ENCODE data around the gene ACO2. TPM values are rescaled to one million over a fixed set of nuclear protein-coding genes. Genes with fewer than 3 reads are reported as not detected.
"Not testable (repeated sequence)": the region's sequence is repeated elsewhere in the genome, so short reads cannot be mapped to it uniquely, and the experiment has no call there.

ACO2 gene
- total RNA-seq, 2 donors from 2014 or later: 100 to 177 TPM

- no peaks in the 10 kb centered on the region for H3K27me3 ChIP-seq (replicated peaks; ENCODE audit: insufficient read depth)
- H3K27ac ChIP-seq: no peak overlapping the region
- DNase-seq (ENCODE audit: low spot score): no peak
- H3K4me3 ChIP-seq: no peak overlapping the region
- H3K9me3 ChIP-seq: no peaks in the 10 kb centered on the region
- TF ChIP-seq, protein P1, sequence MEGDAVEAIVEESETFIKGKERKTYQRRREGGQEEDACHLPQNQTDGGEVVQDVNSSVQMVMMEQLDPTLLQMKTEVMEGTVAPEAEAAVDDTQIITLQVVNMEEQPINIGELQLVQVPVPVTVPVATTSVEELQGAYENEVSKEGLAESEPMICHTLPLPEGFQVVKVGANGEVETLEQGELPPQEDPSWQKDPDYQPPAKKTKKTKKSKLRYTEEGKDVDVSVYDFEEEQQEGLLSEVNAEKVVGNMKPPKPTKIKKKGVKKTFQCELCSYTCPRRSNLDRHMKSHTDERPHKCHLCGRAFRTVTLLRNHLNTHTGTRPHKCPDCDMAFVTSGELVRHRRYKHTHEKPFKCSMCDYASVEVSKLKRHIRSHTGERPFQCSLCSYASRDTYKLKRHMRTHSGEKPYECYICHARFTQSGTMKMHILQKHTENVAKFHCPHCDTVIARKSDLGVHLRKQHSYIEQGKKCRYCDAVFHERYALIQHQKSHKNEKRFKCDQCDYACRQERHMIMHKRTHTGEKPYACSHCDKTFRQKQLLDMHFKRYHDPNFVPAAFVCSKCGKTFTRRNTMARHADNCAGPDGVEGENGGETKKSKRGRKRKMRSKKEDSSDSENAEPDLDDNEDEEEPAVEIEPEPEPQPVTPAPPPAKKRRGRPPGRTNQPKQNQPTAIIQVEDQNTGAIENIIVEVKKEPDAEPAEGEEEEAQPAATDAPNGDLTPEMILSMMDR (IDR thresholded peaks at IDR 0.05): no peak
- TF ChIP-seq POLR2AphosphoS5 (IDR thresholded peaks at IDR 0.05): no peak
- no peak for TF ChIP-seq POLR2A (IDR thresholded peaks at IDR 0.05)
- intact Hi-C loops (cut with DNase I): no loop called here
- H3K36me3 ChIP-seq: peaks cover 4 to 8% of the 10 kb centered on the region in 2 donors
- peaks cover 2% of the 10 kb centered on the region for H3K4me1 ChIP-seq (replicated peaks)
- 80% methylated on average over 5 of the region's 6 CpGs for WGBS
Measured at GRCh38 chr22:41431656-41432055, 37.3 kb upstream of the ACO2 start.

GRCh38 chr22:41433480-41433879 is 35.4 kb upstream of the ACO2 start:
- intact Hi-C loops (cut with DNase I); H3K4me1 ChIP-seq (replicated peaks); H3K27ac ChIP-seq; H3K4me3 ChIP-seq; H3K27me3 ChIP-seq (replicated peaks; ENCODE audit: insufficient read depth); DNase-seq (ENCODE audit: low spot score); H3K9me3 ChIP-seq: not testable (repeated sequence)
- peaks cover 4 to 16% of the 10 kb centered on the region in 2 donors for H3K36me3 ChIP-seq
- WGBS: 74% methylated on average over 1 of the region's 1 CpG

DNA sequence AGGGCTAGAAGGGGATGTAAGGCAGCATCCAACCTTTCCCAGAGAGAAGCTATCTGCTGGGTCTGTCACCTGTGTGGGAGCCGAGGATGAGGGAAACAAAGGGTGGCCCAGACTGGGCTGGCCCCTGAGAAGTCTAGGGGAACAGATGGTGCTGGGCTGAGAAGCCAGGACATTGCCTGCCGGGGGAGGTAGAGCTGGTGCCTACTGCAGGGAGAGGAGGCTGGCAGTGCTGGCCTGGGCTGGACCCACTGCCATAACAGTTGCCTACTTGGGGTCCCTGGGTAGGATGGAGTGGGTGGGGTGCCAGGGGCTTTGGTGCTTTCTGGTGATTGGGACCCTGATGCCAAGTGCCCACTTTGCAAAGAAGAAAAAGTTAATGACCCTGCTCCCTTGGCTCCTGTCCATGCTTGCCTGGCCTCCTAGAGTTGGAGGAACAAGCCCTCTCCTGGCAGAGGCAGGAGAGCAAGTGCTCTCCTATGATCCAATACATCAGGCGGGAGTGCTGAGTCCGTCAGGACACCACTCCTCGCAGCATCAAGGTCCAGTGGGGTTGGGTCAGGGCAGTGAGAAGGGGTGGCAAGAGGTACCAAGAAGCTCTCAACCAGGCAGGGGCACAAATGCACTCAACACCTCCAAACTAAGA is 34.4 kb upstream of the ACO2 start:
- H3K4me3 ChIP-seq; H3K27me3 ChIP-seq (replicated peaks; ENCODE audit: insufficient read depth); H3K4me1 ChIP-seq (replicated peaks); DNase-seq (ENCODE audit: low spot score); H3K9me3 ChIP-seq; intact Hi-C loops (cut with DNase I): not testable (repeated sequence)
- peaks cover 4 to 16% of the 10 kb centered on the region in 2 donors for H3K36me3 ChIP-seq
- H3K27ac ChIP-seq: peak overlapping the region in 1 of 2 donors; percentile 2
- 77% methylated on average over 5 of the region's 5 CpGs for whole genome bisulfite sequencing

- Histone ChIP-seq H3K27me3 (replicated peaks; ENCODE audit: insufficient read depth) (no peaks in the 10 kb centered on the region), H3K27ac (peak overlapping the region in 1 of 2 donors; percentile 2), H3K36me3 (peaks cover 4 to 16% of the 10 kb centered on the region in 2 donors), H3K4me3 (no peak overlapping the region), H3K9me3 (no peaks in the 10 kb centered on the region), H3K4me1 (replicated peaks) (no peaks in the 10 kb centered on the region)
- TF ChIP-seq POLR2A (IDR thresholded peaks at IDR 0.05) (no peak), POLR2AphosphoS5 (IDR thresholded peaks at IDR 0.05) (no peak)
- TF ChIP-seq, protein P1 (IDR thresholded peaks at IDR 0.05): no peak
- no peak for DNase-seq (ENCODE audit: low spot score)
- WGBS: 60% methylated on average over 4 of the region's 4 CpGs
- intact Hi-C loops (cut with DNase I): no loop called here
Measured at GRCh38 chr22:41435560-41435959, 33.4 kb upstream of the ACO2 start.

GRCh38 chr22:41436322-41437113 is 32.4 kb upstream of the ACO2 start:
- H3K4me1 ChIP-seq (replicated peaks): no peaks in the 10 kb centered on the region
- H3K27ac ChIP-seq: no peak overlapping the region
- intact Hi-C loops (cut with DNase I): no loop called here
- no peaks in the 10 kb centered on the region for H3K27me3 ChIP-seq (replicated peaks; ENCODE audit: insufficient read depth)
- TF ChIP-seq, protein P1 (IDR thresholded peaks at IDR 0.05): no peak
- TF ChIP-seq POLR2A (IDR thresholded peaks at IDR 0.05): no peak
- no peak for TF ChIP-seq POLR2AphosphoS5 (IDR thresholded peaks at IDR 0.05)
- no peak for DNase-seq (ENCODE audit: low spot score)
- H3K36me3 ChIP-seq: peaks cover 4 to 16% of the 10 kb centered on the region in 2 donors
- no peak overlapping the region for H3K4me3 ChIP-seq
- 86% methylated on average over 23 of the region's 23 CpGs for WGBS
- H3K9me3 ChIP-seq: no peaks in the 10 kb centered on the region

All from prostate gland (tissue), 2 donors.